HEK293 (cell line): Measurements from ENCODE around the gene RNF182.

Experiments
- CTCF ChIA-PET: fragments of 350-600 bp; formaldehyde crosslinking; extraction: SDS; loops from one replicate; lab custom pipeline; 2021; ENCODE audit warnings: antibody characterized with exemption; lab: Yijun Ruan, JAX
- POLR2A ChIA-PET: fragments of 300-600 bp; formaldehyde crosslinking; extraction: SDS; loops from one replicate; lab custom pipeline; 2020; ENCODE audit warnings: antibody characterized with exemption, inconsistent platforms; lab: Yijun Ruan, JAX
- H3K27ac ChIP-seq: fragments of 200-500 bp; sonication (Bioruptor generic); 2 replicates; pipeline ENCODE4 v1.5.1; 2014; ENCODE audit warnings: low read depth, low read length, control low read depth, inconsistent platforms; ENCODE audit errors: extremely low read depth
- H3K36me3 ChIP-seq, 2 experiments: fragments of 200-500 bp in 1 of 2; sonication (Bioruptor generic) in 1 of 2; 1 replicate in 1 of 2; 2 replicates in 1 of 2; pipeline ENCODE4 v1.5.1; 2014 to 2017; ENCODE audit warnings: inconsistent platforms in 2 of 2, low read length in 2 of 2; ENCODE audit not compliant: control insufficient read depth in 2 of 2, insufficient read depth in 1 of 2
- H3K4me1 ChIP-seq: fragments of 200-500 bp; sonication (Bioruptor generic); 2 replicates; pipeline ENCODE4 v1.5.1; 2014; ENCODE audit warnings: mild to moderate bottlenecking, low read length, inconsistent platforms; ENCODE audit not compliant: control insufficient read depth, insufficient read depth
- H3K4me3 ChIP-seq: 2 replicates; pipeline ENCODE4 v1.5.1; 2011; ENCODE audit warnings: low read depth, mild to moderate bottlenecking, control low read depth, low read length, moderate library complexity
- H3K9me3 ChIP-seq: fragments of 200-500 bp; sonication (Bioruptor generic); 2 replicates; pipeline ENCODE4 v1.5.1; 2014; ENCODE audit warnings: low read depth, low read length, inconsistent platforms; ENCODE audit not compliant: control insufficient read depth, insufficient read depth
- GLI2 ChIP-seq: fragments of 450-650 bp; formaldehyde crosslinking; IDR thresholded peaks from 2 replicates; pipeline ENCODE4; 2017; ENCODE audit warnings: missing biosample characterization, missing genetic modification characterization, low read depth, borderline replicate concordance
- GLI4 ChIP-seq: fragments of 450-650 bp; formaldehyde crosslinking; IDR thresholded peaks from 2 replicates; pipeline ENCODE4 v1.5.1; 2016; ENCODE audit warnings: missing biosample characterization, missing genetic modification characterization
- HOXA7 ChIP-seq: sonication (generic); formaldehyde crosslinking; IDR thresholded peaks from 2 replicates; pipeline ENCODE4 v1.8.1; 2022; ENCODE audit warnings: missing genetic modification reagents, borderline replicate concordance
- KLF1 ChIP-seq: fragments of 450-650 bp; formaldehyde crosslinking; IDR thresholded peaks from 2 replicates; pipeline ENCODE4 v1.5.1; 2016; ENCODE audit warnings: missing biosample characterization, missing genetic modification characterization
- MYNN ChIP-seq: fragments of 450-650 bp; formaldehyde crosslinking; IDR thresholded peaks from 2 replicates; pipeline ENCODE4 v1.5.1; 2016; ENCODE audit warnings: missing biosample characterization, missing genetic modification characterization, borderline replicate concordance
- MZF1 ChIP-seq: fragments of 450-650 bp; formaldehyde crosslinking; IDR thresholded peaks from 2 replicates; pipeline ENCODE4 v1.5.1; 2017; ENCODE audit warnings: missing biosample characterization, missing genetic modification characterization, borderline replicate concordance
- TCF7L2 ChIP-seq: IDR thresholded peaks from 2 replicates; pipeline ENCODE4 v1.6.1; 2011; ENCODE audit warnings: low read depth, mild to moderate bottlenecking, inconsistent platforms, low read length, moderate library complexity, borderline replicate concordance
- ZBTB21 ChIP-seq: fragments of 450-650 bp; formaldehyde crosslinking; IDR thresholded peaks from 2 replicates; pipeline ENCODE4 v1.5.1; 2017; ENCODE audit warnings: missing biosample characterization, missing genetic modification characterization
- ZFHX2 ChIP-seq: fragments of 450-650 bp; formaldehyde crosslinking; conservative IDR thresholded peaks from 2 replicates; pipeline ENCODE4 v1.5.1; 2016; ENCODE audit warnings: missing biosample characterization, missing genetic modification characterization
- ZNF132 ChIP-seq: fragments of 450-650 bp; formaldehyde crosslinking; IDR thresholded peaks from 2 replicates; pipeline ENCODE4 v1.5.1; 2017; ENCODE audit warnings: missing biosample characterization, missing genetic modification characterization, borderline replicate concordance
- ZNF133 ChIP-seq: fragments of 450-650 bp; formaldehyde crosslinking; IDR thresholded peaks from 2 replicates; pipeline ENCODE4 v1.5.1; 2016; ENCODE audit warnings: missing biosample characterization, missing genetic modification characterization
- ZNF37A ChIP-seq: fragments of 450-650 bp; IDR thresholded peaks from 2 replicates; pipeline ENCODE4 v1.5.1; 2018; ENCODE audit warnings: missing biosample characterization, missing genetic modification characterization
- ZNF416 ChIP-seq: fragments of 450-650 bp; formaldehyde crosslinking; IDR thresholded peaks from 2 replicates; pipeline ENCODE4 v1.5.1; 2016; ENCODE audit warnings: missing biosample characterization, missing genetic modification characterization
- ZNF629 ChIP-seq: fragments of 450-650 bp; formaldehyde crosslinking; IDR thresholded peaks from 2 replicates; pipeline ENCODE4 v1.5.1; 2017; ENCODE audit warnings: missing biosample characterization, missing genetic modification characterization
- ZNF791 ChIP-seq: fragments of 450-650 bp; formaldehyde crosslinking; IDR thresholded peaks from 2 replicates; pipeline ENCODE4 v1.5.1; 2016; ENCODE audit warnings: missing biosample characterization, missing genetic modification characterization
- TF ChIP-seq, protein P1 (sequence below): fragments of 450-650 bp; formaldehyde crosslinking; IDR thresholded peaks from 2 replicates; pipeline ENCODE4 v1.5.1; 2016; ENCODE audit warnings: missing biosample characterization, missing genetic modification characterization, borderline replicate concordance
- TF ChIP-seq, protein P2 (sequence below): fragments of 450-650 bp; formaldehyde crosslinking; IDR thresholded peaks from 2 replicates; pipeline ENCODE4 v1.5.1; 2016; ENCODE audit warnings: missing biosample characterization, missing genetic modification characterization
- TF ChIP-seq, protein P3 (sequence below): fragments of 450-650 bp; formaldehyde crosslinking; IDR thresholded peaks from 2 replicates; pipeline ENCODE4 v1.5.1; 2016; ENCODE audit warnings: missing biosample characterization, missing genetic modification characterization
- TF ChIP-seq, protein P4 (sequence below): fragments of 450-650 bp; formaldehyde crosslinking; IDR thresholded peaks from 2 replicates; pipeline ENCODE4 v1.5.1; 2016; ENCODE audit warnings: missing biosample characterization, missing genetic modification characterization

RNF182 gene

DNA sequence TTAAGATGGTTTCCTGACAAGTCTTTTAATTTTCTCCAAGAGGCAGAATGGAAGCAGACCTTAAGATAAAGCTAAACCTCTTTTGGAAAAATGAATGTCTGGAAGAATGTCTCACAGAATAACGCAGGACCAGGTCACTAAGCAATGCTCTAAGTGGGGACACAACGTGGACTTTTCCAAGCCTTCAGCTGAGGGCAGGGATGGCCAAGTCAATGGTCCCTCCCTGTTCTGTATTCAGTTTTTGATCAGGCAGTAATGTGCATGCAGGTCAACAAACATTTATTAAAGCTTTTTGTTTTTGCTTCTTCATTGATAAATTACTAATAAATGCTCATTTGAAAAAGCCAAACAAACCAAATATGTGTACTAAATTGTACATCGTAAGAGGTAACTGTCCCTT, 2.0 kb upstream of the RNF182 start:
- TF ChIP-seq, protein P1, sequence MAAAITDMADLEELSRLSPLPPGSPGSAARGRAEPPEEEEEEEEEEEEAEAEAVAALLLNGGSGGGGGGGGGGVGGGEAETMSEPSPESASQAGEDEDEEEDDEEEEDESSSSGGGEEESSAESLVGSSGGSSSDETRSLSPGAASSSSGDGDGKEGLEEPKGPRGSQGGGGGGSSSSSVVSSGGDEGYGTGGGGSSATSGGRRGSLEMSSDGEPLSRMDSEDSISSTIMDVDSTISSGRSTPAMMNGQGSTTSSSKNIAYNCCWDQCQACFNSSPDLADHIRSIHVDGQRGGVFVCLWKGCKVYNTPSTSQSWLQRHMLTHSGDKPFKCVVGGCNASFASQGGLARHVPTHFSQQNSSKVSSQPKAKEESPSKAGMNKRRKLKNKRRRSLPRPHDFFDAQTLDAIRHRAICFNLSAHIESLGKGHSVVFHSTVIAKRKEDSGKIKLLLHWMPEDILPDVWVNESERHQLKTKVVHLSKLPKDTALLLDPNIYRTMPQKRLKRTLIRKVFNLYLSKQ (tag by site-specific recombination) = no peak
- TF ChIP-seq, protein P2, sequence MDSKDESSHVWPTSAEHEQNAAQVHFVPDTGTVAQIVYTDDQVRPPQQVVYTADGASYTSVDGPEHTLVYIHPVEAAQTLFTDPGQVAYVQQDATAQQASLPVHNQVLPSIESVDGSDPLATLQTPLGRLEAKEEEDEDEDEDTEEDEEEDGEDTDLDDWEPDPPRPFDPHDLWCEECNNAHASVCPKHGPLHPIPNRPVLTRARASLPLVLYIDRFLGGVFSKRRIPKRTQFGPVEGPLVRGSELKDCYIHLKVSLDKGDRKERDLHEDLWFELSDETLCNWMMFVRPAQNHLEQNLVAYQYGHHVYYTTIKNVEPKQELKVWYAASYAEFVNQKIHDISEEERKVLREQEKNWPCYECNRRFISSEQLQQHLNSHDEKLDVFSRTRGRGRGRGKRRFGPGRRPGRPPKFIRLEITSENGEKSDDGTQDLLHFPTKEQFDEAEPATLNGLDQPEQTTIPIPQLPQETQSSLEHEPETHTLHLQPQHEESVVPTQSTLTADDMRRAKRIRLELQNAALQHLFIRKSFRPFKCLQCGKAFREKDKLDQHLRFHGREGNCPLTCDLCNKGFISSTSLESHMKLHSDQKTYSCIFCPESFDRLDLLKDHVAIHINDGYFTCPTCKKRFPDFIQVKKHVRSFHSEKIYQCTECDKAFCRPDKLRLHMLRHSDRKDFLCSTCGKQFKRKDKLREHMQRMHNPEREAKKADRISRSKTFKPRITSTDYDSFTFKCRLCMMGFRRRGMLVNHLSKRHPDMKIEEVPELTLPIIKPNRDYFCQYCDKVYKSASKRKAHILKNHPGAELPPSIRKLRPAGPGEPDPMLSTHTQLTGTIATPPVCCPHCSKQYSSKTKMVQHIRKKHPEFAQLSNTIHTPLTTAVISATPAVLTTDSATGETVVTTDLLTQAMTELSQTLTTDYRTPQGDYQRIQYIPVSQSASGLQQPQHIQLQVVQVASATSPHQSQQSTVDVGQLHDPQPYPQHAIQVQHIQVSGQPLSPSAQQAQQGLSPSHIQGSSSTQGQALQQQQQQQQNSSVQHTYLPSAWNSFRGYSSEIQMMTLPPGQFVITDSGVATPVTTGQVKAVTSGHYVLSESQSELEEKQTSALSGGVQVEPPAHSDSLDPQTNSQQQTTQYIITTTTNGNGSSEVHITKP (tag by site-specific recombination) = peak; percentile 58
- no peak for TF ChIP-seq TCF7L2
- no peak for TF ChIP-seq ZNF791
- ChIA-PET CTCF (interaction anchor here (0.8 to 7.7 kb wide), 9 partner anchors 11 to 289 kb away, joined by 3 to 94 read pairs (median 5); no protein-coding TSS in a partner anchor), POLR2A (interaction anchor here (2.5 kb wide), 1 partner anchor 12 kb away, joined by 5 read pairs; no protein-coding TSS in a partner anchor)
- Histone ChIP-seq H3K36me3 (no peaks in the 10 kb centered on the region), H3K9me3 (no peaks in the 10 kb centered on the region), H3K4me3 (no peak overlapping the region), H3K27ac (no peak overlapping the region), H3K4me1 (no peaks in the 10 kb centered on the region)

DNA sequence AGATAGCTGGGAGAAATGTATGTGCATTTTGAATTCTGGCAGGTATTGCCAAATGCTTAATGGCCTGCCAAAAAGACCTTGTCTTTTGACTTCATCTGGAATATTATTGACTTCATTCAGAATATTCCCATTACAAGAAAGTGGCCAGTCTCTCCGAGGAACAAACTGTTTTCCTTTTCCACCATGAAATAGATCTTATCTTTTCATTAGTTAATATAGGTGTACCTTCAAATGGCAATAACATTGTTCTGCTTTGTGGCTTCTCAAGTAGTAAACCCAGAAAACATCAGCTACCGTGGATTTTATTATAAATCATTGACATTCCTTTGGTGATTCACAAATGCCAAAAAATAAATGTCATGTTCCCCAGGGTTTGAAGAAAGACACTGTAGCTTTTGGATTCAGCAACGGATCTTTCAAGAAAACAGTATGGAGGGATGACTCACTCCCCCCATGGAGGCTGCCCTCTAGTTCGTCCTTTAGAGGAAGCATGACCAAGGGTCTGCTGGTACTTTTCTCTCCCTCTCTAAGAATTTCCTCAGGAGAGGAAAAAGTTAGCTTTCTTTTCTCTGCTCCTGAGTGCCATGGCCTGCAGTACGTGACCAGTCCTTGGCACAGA, 1.1 kb upstream of the RNF182 start:
- POLR2A ChIA-PET = interaction anchor here (0.5 to 2.5 kb wide), 6 partner anchors 10 to 972 kb away, joined by 4 to 15 read pairs (median 6); partner anchors contain the start of genes MCUR1 and NOL7
- peak overlapping the region; percentile 73 for H3K4me3 ChIP-seq

DNA sequence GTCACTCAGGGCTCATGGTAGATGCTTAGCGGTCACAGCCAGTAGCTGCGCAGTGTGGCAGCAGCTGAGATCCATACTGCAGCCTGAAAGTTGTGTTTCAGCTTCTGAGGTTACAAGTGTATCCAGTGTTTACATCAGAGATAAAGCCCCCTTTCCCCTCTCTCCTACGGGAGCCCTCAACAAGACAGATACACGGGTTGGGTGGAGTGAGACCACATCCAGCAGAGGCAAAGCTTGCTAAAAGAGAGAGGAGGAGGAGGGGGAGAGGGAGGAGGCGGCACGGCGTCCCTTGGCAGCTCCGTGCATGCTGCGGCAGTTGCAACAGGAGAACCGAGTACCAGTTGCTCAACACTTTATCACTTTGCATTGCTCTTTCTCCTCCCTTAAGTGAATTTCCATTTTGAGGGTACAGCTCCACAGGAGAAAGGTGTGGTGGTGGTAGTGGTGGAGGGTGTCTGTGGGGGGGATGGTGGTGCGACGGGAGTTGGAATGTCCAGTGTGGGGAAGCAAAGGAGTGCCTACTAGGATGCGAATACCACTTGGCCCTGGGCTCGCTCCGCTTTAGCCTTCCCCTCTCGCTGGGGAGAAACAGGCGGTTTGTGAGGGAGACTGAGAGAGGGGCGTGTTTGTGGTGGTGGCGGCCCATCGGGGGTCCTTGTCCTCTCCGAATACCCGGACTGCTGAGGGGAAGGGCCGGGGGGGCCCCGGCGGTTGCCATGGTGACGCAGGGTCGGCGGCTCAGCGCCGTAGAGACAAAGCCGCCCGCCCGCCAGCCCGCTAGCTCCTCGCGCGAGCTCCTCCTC, 405 bp upstream of the RNF182 start:
- POLR2A ChIA-PET = interaction anchor here (0.6 to 2.5 kb wide), 8 partner anchors 10 to 309 kb away, joined by 3 to 15 read pairs (median 5); partner anchors contain the start of genes MCUR1 and NOL7
- Histone ChIP-seq H3K4me1 (no peaks in the 10 kb centered on the region), H3K36me3 (no peaks in the 10 kb centered on the region), H3K27ac (peak overlapping the region; percentile 40), H3K9me3 (no peaks in the 10 kb centered on the region), H3K4me3 (peak overlapping the region; percentile 73)
- CTCF ChIA-PET = interaction anchor here (0.6 to 7.7 kb wide), 15 partner anchors 10 to 735 kb away, joined by 3 to 94 read pairs (median 4); no protein-coding TSS in a partner anchor
- TF ChIP-seq GLI4 (tag by site-specific recombination) (0 out of 2 replicates have a peak, but pooled peaks have one; percentile 52), ZNF37A (tag by site-specific recombination) (no peak), ZNF132 (tag by site-specific recombination) (no peak), ZNF133 (no peak), ZNF629 (no peak; the same call in 1 of the 2 replicates), MYNN (0 out of 2 replicates have a peak, but pooled peaks have one; percentile 13), HOXA7 (CRISPR knock-in tag) (no peak), KLF1 (tag by site-specific recombination) (peak; percentile 40; the same call in 1 of the 2 replicates), ZFHX2 (peak; percentile 61), ZBTB21 (tag by site-specific recombination) (0 out of 2 replicates have a peak, but pooled peaks have one; percentile 30)
- TF ChIP-seq, protein P3, sequence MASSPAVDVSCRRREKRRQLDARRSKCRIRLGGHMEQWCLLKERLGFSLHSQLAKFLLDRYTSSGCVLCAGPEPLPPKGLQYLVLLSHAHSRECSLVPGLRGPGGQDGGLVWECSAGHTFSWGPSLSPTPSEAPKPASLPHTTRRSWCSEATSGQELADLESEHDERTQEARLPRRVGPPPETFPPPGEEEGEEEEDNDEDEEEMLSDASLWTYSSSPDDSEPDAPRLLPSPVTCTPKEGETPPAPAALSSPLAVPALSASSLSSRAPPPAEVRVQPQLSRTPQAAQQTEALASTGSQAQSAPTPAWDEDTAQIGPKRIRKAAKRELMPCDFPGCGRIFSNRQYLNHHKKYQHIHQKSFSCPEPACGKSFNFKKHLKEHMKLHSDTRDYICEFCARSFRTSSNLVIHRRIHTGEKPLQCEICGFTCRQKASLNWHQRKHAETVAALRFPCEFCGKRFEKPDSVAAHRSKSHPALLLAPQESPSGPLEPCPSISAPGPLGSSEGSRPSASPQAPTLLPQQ = peak; percentile 32; the same call in 1 of the 2 replicates

More for the DNA sequence above, 1.1 kb upstream of the RNF182 start:
- Histone ChIP-seq H3K4me1 (no peaks in the 10 kb centered on the region), H3K36me3 (no peaks in the 10 kb centered on the region), H3K27ac (peak overlapping the region; percentile 40), H3K9me3 (no peaks in the 10 kb centered on the region)
- TF ChIP-seq MZF1 = peak; percentile 14; the same call in 1 of the 2 replicates
- no peak for TF ChIP-seq ZNF416 (tag by site-specific recombination)
- TF ChIP-seq, protein P4, sequence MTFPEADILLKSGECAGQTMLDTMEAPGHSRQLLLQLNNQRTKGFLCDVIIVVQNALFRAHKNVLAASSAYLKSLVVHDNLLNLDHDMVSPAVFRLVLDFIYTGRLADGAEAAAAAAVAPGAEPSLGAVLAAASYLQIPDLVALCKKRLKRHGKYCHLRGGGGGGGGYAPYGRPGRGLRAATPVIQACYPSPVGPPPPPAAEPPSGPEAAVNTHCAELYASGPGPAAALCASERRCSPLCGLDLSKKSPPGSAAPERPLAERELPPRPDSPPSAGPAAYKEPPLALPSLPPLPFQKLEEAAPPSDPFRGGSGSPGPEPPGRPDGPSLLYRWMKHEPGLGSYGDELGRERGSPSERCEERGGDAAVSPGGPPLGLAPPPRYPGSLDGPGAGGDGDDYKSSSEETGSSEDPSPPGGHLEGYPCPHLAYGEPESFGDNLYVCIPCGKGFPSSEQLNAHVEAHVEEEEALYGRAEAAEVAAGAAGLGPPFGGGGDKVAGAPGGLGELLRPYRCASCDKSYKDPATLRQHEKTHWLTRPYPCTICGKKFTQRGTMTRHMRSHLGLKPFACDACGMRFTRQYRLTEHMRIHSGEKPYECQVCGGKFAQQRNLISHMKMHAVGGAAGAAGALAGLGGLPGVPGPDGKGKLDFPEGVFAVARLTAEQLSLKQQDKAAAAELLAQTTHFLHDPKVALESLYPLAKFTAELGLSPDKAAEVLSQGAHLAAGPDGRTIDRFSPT (tag by site-specific recombination) = no peak
- no peak for TF ChIP-seq GLI2 (tag by site-specific recombination)
- CTCF ChIA-PET = interaction anchor here (0.6 to 7.7 kb wide), 16 partner anchors 11 to 735 kb away, joined by 3 to 94 read pairs (median 4); no protein-coding TSS in a partner anchor
